22Rv1 (cell line): ENCODE results near the gene MRTFB.

Source experiments
- ZFX ChIP-seq: fragments of 450-650 bp; IDR thresholded peaks from 2 replicates; pipeline ENCODE4 v1.6.1; 2017; ENCODE audit warnings: antibody characterized with exemption, borderline replicate concordance
- TF ChIP-seq, protein P1 (sequence below): fragments of 450-650 bp; IDR thresholded peaks from 2 replicates; pipeline ENCODE4 v1.5.1; 2017; ENCODE audit warnings: mild to moderate bottlenecking

DNA sequence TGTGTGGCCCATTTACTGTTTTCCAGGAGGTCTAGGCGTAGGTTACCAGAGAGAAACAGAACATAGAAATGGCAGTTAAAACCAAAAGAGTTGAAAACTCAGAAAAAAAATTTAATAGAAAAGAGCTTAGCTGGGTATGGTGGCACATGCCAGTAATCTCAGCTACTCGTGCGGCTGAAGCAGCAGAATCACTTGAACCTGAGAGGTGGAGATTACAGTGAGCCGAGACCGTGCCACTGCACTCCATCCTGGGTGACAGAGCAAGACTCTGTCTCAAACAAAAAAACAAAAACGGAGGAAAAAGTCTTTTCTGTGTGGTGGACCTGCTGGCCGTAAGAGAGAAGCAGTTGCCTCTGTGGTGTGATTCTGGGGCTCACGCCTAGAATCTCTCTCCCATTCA is 35.8 kb downstream of the MRTFB start:
- TF ChIP-seq, protein P1, sequence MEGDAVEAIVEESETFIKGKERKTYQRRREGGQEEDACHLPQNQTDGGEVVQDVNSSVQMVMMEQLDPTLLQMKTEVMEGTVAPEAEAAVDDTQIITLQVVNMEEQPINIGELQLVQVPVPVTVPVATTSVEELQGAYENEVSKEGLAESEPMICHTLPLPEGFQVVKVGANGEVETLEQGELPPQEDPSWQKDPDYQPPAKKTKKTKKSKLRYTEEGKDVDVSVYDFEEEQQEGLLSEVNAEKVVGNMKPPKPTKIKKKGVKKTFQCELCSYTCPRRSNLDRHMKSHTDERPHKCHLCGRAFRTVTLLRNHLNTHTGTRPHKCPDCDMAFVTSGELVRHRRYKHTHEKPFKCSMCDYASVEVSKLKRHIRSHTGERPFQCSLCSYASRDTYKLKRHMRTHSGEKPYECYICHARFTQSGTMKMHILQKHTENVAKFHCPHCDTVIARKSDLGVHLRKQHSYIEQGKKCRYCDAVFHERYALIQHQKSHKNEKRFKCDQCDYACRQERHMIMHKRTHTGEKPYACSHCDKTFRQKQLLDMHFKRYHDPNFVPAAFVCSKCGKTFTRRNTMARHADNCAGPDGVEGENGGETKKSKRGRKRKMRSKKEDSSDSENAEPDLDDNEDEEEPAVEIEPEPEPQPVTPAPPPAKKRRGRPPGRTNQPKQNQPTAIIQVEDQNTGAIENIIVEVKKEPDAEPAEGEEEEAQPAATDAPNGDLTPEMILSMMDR: no peak
- no peak for TF ChIP-seq ZFX
